Fibroblast of lung (primary cell): ENCODE data around the gene TUBGCP2.

Source experiments
- CTCF ChIP-seq, 2 donors: IDR thresholded peaks in 1 of 2; conservative IDR thresholded peaks in 1 of 2; 1 replicate in 1 of 2; 2 replicates in 1 of 2; pipeline ENCODE4 v1.5.1; 2011 to 2012; ENCODE audit warnings: low read length in 2 of 2, control low read depth in 1 of 2, inconsistent platforms in 1 of 2, low read depth in 1 of 2, mild to moderate bottlenecking in 1 of 2
- EZH2 ChIP-seq: IDR thresholded peaks from 2 replicates; pipeline ENCODE4 v1.5.1; 2012; ENCODE audit warnings: low read length, control low read depth, mild to moderate bottlenecking; ENCODE audit errors: missing control alignments

GRCh38 chr10:133314911-133315310, 6.2 kb upstream of the TUBGCP2 start:
- TF ChIP-seq CTCF (conservative IDR thresholded peaks at IDR 0.05 in 1 of 2, IDR thresholded peaks at IDR 0.05 in 1 of 2; ENCODE audit: low read depth in 1 of 2, low read length in 2 of 2) (no peak), EZH2 (no peak)
